ENCODE results near the gene CERK. TPM values are rescaled to one million over a fixed set of nuclear protein-coding genes. Genes with fewer than 3 reads are reported as not detected.

The CERK gene
- total RNA-seq, 2 donors from 2014 or later: 54.9 to 57.6 TPM

DNA sequence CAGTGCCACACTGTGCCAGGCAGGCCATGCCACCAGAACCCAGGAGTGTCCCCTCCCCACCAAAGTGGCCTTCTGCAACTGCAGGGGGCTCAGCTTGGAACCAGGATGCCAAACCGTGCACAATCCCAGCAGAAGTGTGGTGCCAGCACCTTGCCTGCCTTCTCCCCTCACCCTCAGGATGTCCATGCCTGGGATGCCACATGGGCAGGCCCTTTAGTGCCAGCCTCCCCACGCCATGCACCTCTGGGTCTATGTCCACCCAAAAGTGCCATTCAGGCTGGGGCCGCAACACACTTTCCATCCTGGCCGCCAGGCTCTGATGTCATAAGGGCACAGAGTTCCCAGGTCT lies 15.7 kb upstream of the CERK start:
- Mint-ChIP-seq H3K27me3 (ENCODE audit: insufficient read depth) (peaks cover 4% of the 10 kb centered on the region), H3K4me1 (peaks cover 4% of the 10 kb centered on the region), H3K9me3 (peaks cover 33% of the 10 kb centered on the region), H3K4me3 (no peak overlapping the region), H3K36me3 (ENCODE audit: low read depth) (peaks cover 14% of the 10 kb centered on the region), H3K27ac (no peak overlapping the region)
- Histone ChIP-seq H3K27ac (ENCODE audit: low read depth, low read length) (no peak overlapping the region), H3K27me3 (ENCODE audit: control insufficient read depth, insufficient read depth, low read length, poor library complexity, severe bottlenecking) (no peaks in the 10 kb centered on the region), H3K9me3 (ENCODE audit: control insufficient read depth, low read length) (peaks cover 29% of the 10 kb centered on the region), H3K4me1 (ENCODE audit: control insufficient read depth, insufficient read depth, low read length) (no peaks in the 10 kb centered on the region), H3K9ac (ENCODE audit: extremely low read depth, low read length, poor library complexity, severe bottlenecking) (no peak overlapping the region), H3K4me3 (ENCODE audit: low read length) (no peak overlapping the region), H3K36me3 (ENCODE audit: control insufficient read depth, insufficient read depth, low read length) (peaks cover 5% of the 10 kb centered on the region)
- DNase-seq: no peak
- 89 to 96% methylated on average over 4 of the region's 4 CpGs for WGBS, 2 experiments (ENCODE audit: insufficient coverage in 1 of 2, insufficient read length in 1 of 2)
- TF ChIP-seq, protein P1, sequence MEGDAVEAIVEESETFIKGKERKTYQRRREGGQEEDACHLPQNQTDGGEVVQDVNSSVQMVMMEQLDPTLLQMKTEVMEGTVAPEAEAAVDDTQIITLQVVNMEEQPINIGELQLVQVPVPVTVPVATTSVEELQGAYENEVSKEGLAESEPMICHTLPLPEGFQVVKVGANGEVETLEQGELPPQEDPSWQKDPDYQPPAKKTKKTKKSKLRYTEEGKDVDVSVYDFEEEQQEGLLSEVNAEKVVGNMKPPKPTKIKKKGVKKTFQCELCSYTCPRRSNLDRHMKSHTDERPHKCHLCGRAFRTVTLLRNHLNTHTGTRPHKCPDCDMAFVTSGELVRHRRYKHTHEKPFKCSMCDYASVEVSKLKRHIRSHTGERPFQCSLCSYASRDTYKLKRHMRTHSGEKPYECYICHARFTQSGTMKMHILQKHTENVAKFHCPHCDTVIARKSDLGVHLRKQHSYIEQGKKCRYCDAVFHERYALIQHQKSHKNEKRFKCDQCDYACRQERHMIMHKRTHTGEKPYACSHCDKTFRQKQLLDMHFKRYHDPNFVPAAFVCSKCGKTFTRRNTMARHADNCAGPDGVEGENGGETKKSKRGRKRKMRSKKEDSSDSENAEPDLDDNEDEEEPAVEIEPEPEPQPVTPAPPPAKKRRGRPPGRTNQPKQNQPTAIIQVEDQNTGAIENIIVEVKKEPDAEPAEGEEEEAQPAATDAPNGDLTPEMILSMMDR (conservative IDR thresholded peaks at IDR 0.05): no peak

DNA sequence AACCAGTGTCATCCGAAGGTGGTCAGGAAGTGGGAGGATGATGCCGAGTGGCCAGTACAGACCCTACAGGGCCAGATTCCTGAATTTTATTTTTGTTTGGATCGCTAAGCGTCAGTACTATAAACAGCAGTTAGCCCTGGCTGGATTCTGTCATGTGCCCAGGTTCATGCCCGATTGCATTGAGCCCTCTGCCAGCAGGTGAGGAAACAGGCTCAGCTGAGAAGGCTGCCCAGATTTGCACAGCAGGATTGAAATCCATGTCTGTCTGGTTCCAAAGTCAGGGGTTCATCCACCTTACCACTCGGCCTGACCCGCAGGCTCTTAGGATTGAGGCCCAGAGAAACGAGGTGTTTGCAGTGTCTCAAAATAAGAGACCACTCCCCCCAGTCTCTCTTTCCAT lies 15.3 kb upstream of the CERK start:
- Mint-ChIP-seq H3K9me3 (peaks cover 30% of the 10 kb centered on the region), H3K4me1 (no peaks in the 10 kb centered on the region), H3K27me3 (ENCODE audit: insufficient read depth) (peaks cover 4% of the 10 kb centered on the region), H3K27ac (no peak overlapping the region), H3K36me3 (ENCODE audit: low read depth) (peaks cover 11% of the 10 kb centered on the region), H3K4me3 (no peak overlapping the region)
- Histone ChIP-seq H3K36me3 (ENCODE audit: control insufficient read depth, insufficient read depth, low read length) (peaks cover 5% of the 10 kb centered on the region), H3K27ac (ENCODE audit: low read depth, low read length) (no peak overlapping the region), H3K9ac (ENCODE audit: extremely low read depth, low read length, poor library complexity, severe bottlenecking) (no peak overlapping the region), H3K27me3 (ENCODE audit: control insufficient read depth, insufficient read depth, low read length, poor library complexity, severe bottlenecking) (no peaks in the 10 kb centered on the region), H3K4me3 (ENCODE audit: low read length) (no peak overlapping the region), H3K9me3 (ENCODE audit: control insufficient read depth, low read length) (peaks cover 29% of the 10 kb centered on the region), H3K4me1 (ENCODE audit: control insufficient read depth, insufficient read depth, low read length) (no peaks in the 10 kb centered on the region)
- TF ChIP-seq, protein P1 (conservative IDR thresholded peaks at IDR 0.05): no peak
- WGBS, 2 experiments (ENCODE audit: insufficient coverage in 1 of 2, insufficient read length in 1 of 2): 94 to 95% methylated on average over 6 to 8 of the region's 8 CpGs
- no peak for DNase-seq

GRCh38 chr22:46752988-46753310 lies 14.9 kb upstream of the CERK start:
- H3K9me3 ChIP-seq (ENCODE audit: control insufficient read depth, low read length): peaks cover 29% of the 10 kb centered on the region
- WGBS, 2 experiments (ENCODE audit: insufficient coverage in 1 of 2, insufficient read length in 1 of 2): 95% methylated on average over 5 of the region's 6 CpGs; no CpG with 5 or more reads in 1 of the 2 experiments
- H3K27ac Mint-ChIP-seq: no peak overlapping the region
- H3K9me3 Mint-ChIP-seq: peaks cover 30% of the 10 kb centered on the region
- no peak overlapping the region for H3K4me3 Mint-ChIP-seq
- peaks cover 4% of the 10 kb centered on the region for H3K27me3 ChIP-seq (ENCODE audit: control insufficient read depth, insufficient read depth, low read length, poor library complexity, severe bottlenecking)
- no peak for DNase-seq
- no peaks in the 10 kb centered on the region for H3K4me1 Mint-ChIP-seq
- H3K27me3 Mint-ChIP-seq (ENCODE audit: insufficient read depth): peaks cover 8% of the 10 kb centered on the region
- peaks cover 11% of the 10 kb centered on the region for H3K36me3 Mint-ChIP-seq (ENCODE audit: low read depth)
- H3K36me3 ChIP-seq (ENCODE audit: control insufficient read depth, insufficient read depth, low read length): peaks cover 2% of the 10 kb centered on the region
- H3K4me3 ChIP-seq (ENCODE audit: low read length): no peak overlapping the region
- H3K9ac ChIP-seq (ENCODE audit: extremely low read depth, low read length, poor library complexity, severe bottlenecking): no peak overlapping the region
- TF ChIP-seq, protein P1 (conservative IDR thresholded peaks at IDR 0.05): no peak
- H3K27ac ChIP-seq (ENCODE audit: low read depth, low read length): no peak overlapping the region
- no peaks in the 10 kb centered on the region for H3K4me1 ChIP-seq (ENCODE audit: control insufficient read depth, insufficient read depth, low read length)

Measured in endodermal cell (in vitro differentiated cells).